Prostate gland (tissue), 2 donors: ENCODE measurements around the gene SKIC8. TPM values are rescaled to one million over a fixed set of nuclear protein-coding genes. Genes with fewer than 3 reads are reported as not detected.

ENCODE experiments used
- DNase-seq: peaks from one replicate; pipeline ENCODE4 v3.0.0-alpha.2; 2019; ENCODE audit warnings: low spot score
- H3K27ac ChIP-seq, 2 donors: fragments of 200-600 bp; sonication (generic); 2 replicates each; pipeline ENCODE4 v1.5.1; 2017 to 2019
- H3K27me3 ChIP-seq: fragments of 200-600 bp; sonication (generic); replicated peaks from 2 replicates; pipeline ENCODE4 v1.5.1; 2019; ENCODE audit not compliant: insufficient read depth
- H3K36me3 ChIP-seq, 2 donors: fragments of 200-600 bp; sonication (generic); 1 replicate in 1 of 2; 2 replicates in 1 of 2; pipeline versions ENCODE4 v1.5.1 to v1.8.1; 2017 to 2019
- H3K4me1 ChIP-seq: fragments of 200-600 bp; sonication (generic); replicated peaks from 2 replicates; pipeline ENCODE4 v1.5.1; 2019
- H3K4me3 ChIP-seq, 2 donors: fragments of 200-600 bp; sonication (generic); 2 replicates each; pipeline ENCODE4 v1.5.1; 2017 to 2019
- H3K9me3 ChIP-seq: fragments of 200-600 bp; sonication (generic); 2 replicates; pipeline ENCODE4 v1.5.1; 2017
- CTCF ChIP-seq, 4 experiments: fragments of 200-600 bp in 2 of 4; fragments of 450-650 bp in 2 of 4; sonication (generic) in 2 of 4; IDR thresholded peaks; 1 replicate in 3 of 4; 2 replicates in 1 of 4; pipeline ENCODE4 v1.5.1; 2016 to 2019; ENCODE audit warnings: antibody characterized with exemption in 4 of 4, mild to moderate bottlenecking in 2 of 4, moderate library complexity in 2 of 4
- POLR2A ChIP-seq: fragments of 450-650 bp; IDR thresholded peaks from one replicate; pipeline ENCODE4 v1.6.1; 2016; ENCODE audit warnings: antibody characterized with exemption, mild to moderate bottlenecking
- POLR2AphosphoS5 ChIP-seq: sonication (generic); formaldehyde crosslinking; IDR thresholded peaks from one replicate; pipeline ENCODE4 v1.6.1; 2017; ENCODE audit warnings: antibody characterized with exemption
- WGBS: methylation state at CpG from one replicate; pipeline ENCODE4 v1.1.5; 2018; 5-methylcytosine and 5-hydroxymethylcytosine counted together
- intact Hi-C: fragments of 100-400 bp; cut with DNase I; formaldehyde crosslinking; loops from one replicate; pipeline ENCODE4 v1.14.2; 2022
- total RNA-seq, 2 donors: library from RNA; depleted of rRNA; stranded (reverse); fragments of >200 nt; gene quantifications; one replicate each; pipeline ENCODE4 v1.1.0, GENCODE V29; 2016

Gene SKIC8
- total RNA-seq, 2 donors from 2014 or later = 58.1 to 109 TPM

GRCh38 chr15:78280319-78281072, 18.9 kb downstream of the SKIC8 start:
- Histone ChIP-seq H3K9me3 (no peaks in the 10 kb centered on the region), H3K27me3 (no peaks in the 10 kb centered on the region), H3K4me1 (no peaks in the 10 kb centered on the region), H3K4me3 (no peak overlapping the region), H3K27ac (peak overlapping the region in 1 of 2 donors; percentile 38), H3K36me3 (no peaks in the 10 kb centered on the region)
- DNase-seq = no peak
- intact Hi-C loops = no loop called here
- 90% methylated on average over 13 of the region's 13 CpGs for WGBS
- TF ChIP-seq POLR2A (no peak), CTCF (IDR thresholded peaks at IDR 0.05) (no peak), POLR2AphosphoS5 (no peak)

- Histone ChIP-seq H3K27ac (peak overlapping the region in 1 of 2 donors; percentile 40), H3K27me3 (no peaks in the 10 kb centered on the region), H3K36me3 (no peaks in the 10 kb centered on the region), H3K9me3 (no peaks in the 10 kb centered on the region), H3K4me3 (no peak overlapping the region), H3K4me1 (no peaks in the 10 kb centered on the region)
- WGBS = 83% methylated on average over 6 of the region's 6 CpGs
- DNase-seq = no peak
- TF ChIP-seq POLR2AphosphoS5 = no peak
- TF ChIP-seq CTCF (IDR thresholded peaks at IDR 0.05) = no peak
- TF ChIP-seq POLR2A = no peak
- intact Hi-C loops = no loop called here
These were observed 23.1 kb downstream of the SKIC8 start for GRCh38 chr15:78276064-78276943.

- Histone ChIP-seq H3K36me3 (no peaks in the 10 kb centered on the region), H3K9me3 (no peaks in the 10 kb centered on the region), H3K4me3 (no peak overlapping the region), H3K27ac (no peak overlapping the region), H3K27me3 (no peaks in the 10 kb centered on the region), H3K4me1 (no peaks in the 10 kb centered on the region)
- no peak for TF ChIP-seq POLR2AphosphoS5
- TF ChIP-seq CTCF (IDR thresholded peaks at IDR 0.05) = no peak
- no peak for TF ChIP-seq POLR2A
- no peak for DNase-seq
- 87% methylated on average over 5 of the region's 5 CpGs for WGBS
- intact Hi-C loops = no loop called here
These were observed 24.4 kb downstream of the SKIC8 start for GRCh38 chr15:78274994-78275393.

- 96% methylated on average over 3 of the region's 3 CpGs for WGBS
- DNase-seq = no peak
- TF ChIP-seq POLR2A = no peak
- TF ChIP-seq CTCF (IDR thresholded peaks at IDR 0.05) = no peak
- TF ChIP-seq POLR2AphosphoS5 = no peak
- Histone ChIP-seq H3K27ac (no peak overlapping the region), H3K4me3 (no peak overlapping the region), H3K27me3 (no peaks in the 10 kb centered on the region), H3K4me1 (no peaks in the 10 kb centered on the region), H3K36me3 (no peaks in the 10 kb centered on the region), H3K9me3 (no peaks in the 10 kb centered on the region)
- intact Hi-C loops = no loop called here
These were observed 26.6 kb downstream of the SKIC8 start for GRCh38 chr15:78272776-78273175.
